Measurements from ENCODE around the gene CORIN.
"Not testable (repeated sequence)": the region's sequence is repeated elsewhere in the genome, so short reads cannot be mapped to it uniquely, and the experiment has no call there.

CORIN gene

DNA sequence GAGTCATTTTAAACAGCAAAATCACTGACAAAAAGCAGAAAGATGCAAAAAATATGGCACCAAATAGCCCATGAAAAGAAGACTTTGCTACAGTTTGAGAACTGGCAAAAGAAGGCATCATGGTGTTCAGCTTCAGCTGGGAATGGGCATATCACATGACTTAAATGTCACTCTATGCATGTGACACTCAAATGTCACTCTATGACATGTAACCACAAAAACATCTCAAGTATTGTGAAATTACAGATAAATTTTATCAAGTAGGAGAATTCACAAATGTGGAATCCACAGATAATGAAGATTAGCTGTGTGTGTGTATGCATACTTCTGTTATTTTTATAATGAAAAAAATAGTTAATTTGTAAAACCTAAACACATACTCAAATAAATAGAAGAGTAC lies 270.9 kb downstream of the CORIN start:
- no peak for DNase-seq (ENCODE audit: low read depth in 2 of 2)

- DNase-seq (ENCODE audit: low read depth in 2 of 2): no peak
Measured at GRCh38 chr4:47566566-47566965, 271.3 kb downstream of the CORIN start.

DNA sequence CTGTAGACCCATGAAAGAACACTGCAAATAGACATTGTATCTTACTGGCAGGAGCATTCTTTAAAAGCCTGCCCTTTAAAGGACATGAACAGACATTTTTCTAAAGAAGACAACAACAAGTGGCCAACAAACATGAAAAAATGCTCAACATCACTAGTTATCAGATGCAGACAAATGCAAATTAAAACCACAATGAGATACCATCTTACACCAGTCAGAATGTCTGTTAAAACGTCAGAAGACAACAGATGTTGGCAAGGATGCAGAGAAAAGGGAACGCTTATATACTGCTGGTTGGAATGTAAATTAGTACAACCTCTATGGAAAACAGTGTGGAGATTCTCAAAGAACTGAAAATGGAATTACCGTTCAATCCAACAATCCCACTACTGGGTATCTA lies 275.6 kb downstream of the CORIN start:
- DNase-seq (ENCODE audit: low read depth in 2 of 2): no peak

- no peak for DNase-seq (ENCODE audit: low read depth in 2 of 2)
Measured at GRCh38 chr4:47561331-47561730, 276.5 kb downstream of the CORIN start.

DNA sequence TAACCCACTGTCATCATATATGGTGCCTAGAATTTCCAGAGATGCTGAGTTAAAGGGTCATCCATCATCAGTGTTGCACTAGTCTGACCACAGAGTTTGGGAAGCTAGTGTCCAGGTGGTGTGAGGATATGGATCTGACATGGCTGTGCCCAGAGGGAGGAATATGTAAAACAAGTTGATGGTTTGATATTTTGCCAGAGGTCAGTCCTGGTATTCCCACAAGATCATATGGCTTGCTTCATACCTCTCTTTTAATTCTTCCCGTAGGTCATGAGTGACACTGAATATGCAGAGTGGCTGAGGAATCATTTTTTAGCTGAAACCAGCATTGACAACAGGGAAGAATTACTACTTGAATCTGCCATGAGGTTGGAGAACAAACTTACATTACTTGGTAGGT lies 277.2 kb downstream of the CORIN start:
- DNase-seq (ENCODE audit: low read depth in 2 of 2): no peak

DNA sequence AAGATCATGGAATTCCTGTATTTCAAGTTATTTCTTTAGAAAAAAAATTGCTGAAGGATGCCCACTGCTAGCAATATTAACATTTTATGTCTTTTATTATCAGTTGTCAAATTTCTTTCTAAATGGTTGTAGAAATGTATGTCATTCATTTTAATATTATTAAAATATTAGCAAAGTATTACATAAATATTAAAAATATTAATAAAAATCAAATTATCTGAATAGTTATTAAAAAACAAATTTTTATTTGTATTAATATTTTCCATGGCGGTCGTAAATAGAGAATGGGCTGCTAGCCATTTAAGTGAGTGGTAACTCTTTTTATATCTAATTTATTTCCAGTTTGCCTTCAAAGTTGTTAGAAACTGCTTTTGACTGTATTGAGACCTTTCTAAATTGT lies 280.6 kb downstream of the CORIN start:
- DNase-seq (ENCODE audit: low read depth in 2 of 2): no peak

- not testable (repeated sequence) for DNase-seq (ENCODE audit: low read depth in 2 of 2)
Measured at GRCh38 chr4:47555920-47556319, 281.9 kb downstream of the CORIN start.

GRCh38 chr4:47553329-47554125 lies 284.3 kb downstream of the CORIN start:
- no peak for DNase-seq (ENCODE audit: low read depth in 2 of 2)

- DNase-seq (ENCODE audit: low read depth in 2 of 2): no peak
Measured at GRCh38 chr4:47551682-47552081, 286.2 kb downstream of the CORIN start.

GRCh38 chr4:47550899-47551548 lies 286.8 kb downstream of the CORIN start:
- DNase-seq (ENCODE audit: low read depth in 2 of 2): no peak

DNA sequence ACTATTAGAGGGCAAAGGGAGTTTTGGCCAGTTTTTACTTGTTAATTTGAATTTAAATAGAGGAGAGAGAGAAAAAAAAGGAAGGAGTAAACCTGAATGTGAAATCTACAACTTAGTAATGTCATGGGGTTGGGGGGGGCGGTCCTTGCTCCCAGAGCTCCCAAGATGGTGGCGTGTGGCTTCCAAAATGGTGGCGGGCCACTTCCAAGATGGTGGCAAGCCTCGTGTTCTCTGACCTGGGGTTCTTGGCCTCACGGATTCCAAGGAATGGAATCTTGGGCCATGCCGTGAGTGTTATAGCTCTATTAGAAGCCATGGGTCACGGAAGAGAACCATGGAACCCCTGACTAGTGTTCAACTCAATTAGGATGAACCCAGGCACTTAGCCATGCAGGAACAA lies 287.5 kb downstream of the CORIN start:
- not testable (repeated sequence) for DNase-seq (ENCODE audit: low read depth in 2 of 2)
